Measurements from ENCODE around the gene PRKCZ.

DNA sequence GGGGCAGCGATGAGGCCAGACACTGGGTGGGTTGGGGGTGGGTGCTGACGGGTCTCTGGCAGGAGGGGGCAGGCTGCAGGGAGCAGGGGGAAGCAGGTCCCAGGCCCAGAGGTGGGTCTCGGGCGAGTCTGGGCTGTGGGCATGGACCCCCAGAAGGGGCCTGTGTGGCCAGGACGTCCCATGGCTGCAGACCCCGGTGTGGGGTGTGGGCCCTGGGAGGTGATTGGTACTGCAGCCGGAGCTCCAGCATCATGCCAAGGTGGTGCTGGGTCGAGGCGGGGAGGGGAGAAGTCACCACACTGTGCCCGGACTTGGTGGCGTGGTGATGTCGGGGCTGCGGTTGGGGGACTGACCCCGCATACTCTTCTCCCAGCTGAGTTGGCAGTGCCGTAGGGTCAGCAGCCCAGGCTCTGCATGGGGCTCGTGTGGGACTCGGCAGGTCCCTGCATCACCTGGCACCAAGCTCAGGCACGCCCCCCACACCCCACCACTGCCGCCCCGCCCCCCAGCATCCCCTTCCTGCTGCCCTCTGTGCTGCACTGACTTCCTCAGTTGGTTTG, 31.2 kb downstream of the PRKCZ start:
- TF ChIP-seq, protein P1, sequence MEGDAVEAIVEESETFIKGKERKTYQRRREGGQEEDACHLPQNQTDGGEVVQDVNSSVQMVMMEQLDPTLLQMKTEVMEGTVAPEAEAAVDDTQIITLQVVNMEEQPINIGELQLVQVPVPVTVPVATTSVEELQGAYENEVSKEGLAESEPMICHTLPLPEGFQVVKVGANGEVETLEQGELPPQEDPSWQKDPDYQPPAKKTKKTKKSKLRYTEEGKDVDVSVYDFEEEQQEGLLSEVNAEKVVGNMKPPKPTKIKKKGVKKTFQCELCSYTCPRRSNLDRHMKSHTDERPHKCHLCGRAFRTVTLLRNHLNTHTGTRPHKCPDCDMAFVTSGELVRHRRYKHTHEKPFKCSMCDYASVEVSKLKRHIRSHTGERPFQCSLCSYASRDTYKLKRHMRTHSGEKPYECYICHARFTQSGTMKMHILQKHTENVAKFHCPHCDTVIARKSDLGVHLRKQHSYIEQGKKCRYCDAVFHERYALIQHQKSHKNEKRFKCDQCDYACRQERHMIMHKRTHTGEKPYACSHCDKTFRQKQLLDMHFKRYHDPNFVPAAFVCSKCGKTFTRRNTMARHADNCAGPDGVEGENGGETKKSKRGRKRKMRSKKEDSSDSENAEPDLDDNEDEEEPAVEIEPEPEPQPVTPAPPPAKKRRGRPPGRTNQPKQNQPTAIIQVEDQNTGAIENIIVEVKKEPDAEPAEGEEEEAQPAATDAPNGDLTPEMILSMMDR (IDR thresholded peaks at IDR 0.05) = no peak
- no peak for TF ChIP-seq POLR2A (IDR thresholded peaks at IDR 0.05)
- TF ChIP-seq POLR2AphosphoS5 (IDR thresholded peaks at IDR 0.05; ENCODE audit: insufficient read depth in 1 of 2, low read depth in 1 of 2) = no peak

All from vagina (tissue), 2 donors.